RWPE2 (cell line): ENCODE measurements around the gene ZBP1.

Source experiments
- ATAC-seq: fragments of 200-7000 bp; cut with Tn5 transposase; 3 replicates; pipeline ENCODE4 v1.9.1; 2021; ENCODE audit warnings: low read depth
- DNase-seq: peaks from one replicate; pipeline ENCODE4 v3.0.0-alpha.2; 2020; ENCODE audit warnings: low spot score
- H3K27ac ChIP-seq: fragments of 450-650 bp; 2 replicates; pipeline ENCODE4 v1.5.1; 2017; ENCODE audit warnings: mild to moderate bottlenecking; ENCODE audit not compliant: poor library complexity, severe bottlenecking
- H3K27me3 ChIP-seq: fragments of 250-450 bp; sonication (Bioruptor Pico); 2 replicates; pipeline ENCODE4 v1.5.1; 2021; ENCODE audit warnings: mild to moderate bottlenecking, moderate library complexity; ENCODE audit not compliant: insufficient read depth, poor library complexity, severe bottlenecking
- H3K36me3 ChIP-seq: fragments of 250-450 bp; sonication (Bioruptor Pico); 2 replicates; pipeline ENCODE4 v1.5.1; 2020; ENCODE audit warnings: low read depth, mild to moderate bottlenecking, moderate library complexity
- H3K4me1 ChIP-seq: fragments of 250-450 bp; sonication (Bioruptor Pico); 2 replicates; pipeline ENCODE4 v1.5.1; 2021; ENCODE audit warnings: mild to moderate bottlenecking, moderate library complexity; ENCODE audit not compliant: insufficient read depth, poor library complexity, severe bottlenecking
- H3K4me3 ChIP-seq: fragments of 250-450 bp; sonication (Bioruptor Pico); 2 replicates; pipeline ENCODE4 v1.5.1; 2021; ENCODE audit warnings: mild to moderate bottlenecking, moderate library complexity; ENCODE audit not compliant: severe bottlenecking
- H3K9me3 ChIP-seq: fragments of 250-450 bp; sonication (Bioruptor Pico); 2 replicates; pipeline ENCODE4 v1.5.1; 2021; ENCODE audit warnings: mild to moderate bottlenecking, moderate library complexity; ENCODE audit not compliant: severe bottlenecking
- TF ChIP-seq, protein P1 (sequence below): fragments of 450-650 bp; IDR thresholded peaks from one replicate; pipeline ENCODE4 v1.5.1; 2017; ENCODE audit warnings: mild to moderate bottlenecking, moderate library complexity; ENCODE audit not compliant: poor library complexity, severe bottlenecking

ZBP1 gene

DNA sequence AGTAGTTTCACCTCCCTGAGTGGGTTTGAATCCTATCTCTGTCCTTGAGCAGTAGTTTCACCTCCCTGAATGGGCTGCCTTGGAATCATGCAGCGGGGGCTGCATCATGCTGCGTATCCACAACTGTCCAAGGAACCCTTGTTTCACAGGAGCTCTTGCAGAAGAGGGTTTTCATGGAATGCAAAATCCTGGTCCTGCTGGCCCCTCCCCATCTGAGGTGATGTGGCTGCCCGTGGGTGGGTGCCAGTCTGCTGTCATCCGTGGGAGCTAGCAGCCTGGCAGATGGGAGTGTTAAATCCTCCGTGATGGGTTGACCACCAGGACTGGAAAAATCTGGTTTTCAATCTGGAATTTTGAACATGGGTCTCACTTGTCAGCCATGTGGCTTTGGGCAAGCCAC lies 21.7 kb downstream of the ZBP1 start:
- ATAC-seq (no peak), DNase-seq (no peak)
- Histone ChIP-seq H3K9me3 (no peaks in the 10 kb centered on the region), H3K27me3 (no peaks in the 10 kb centered on the region), H3K27ac (no peak overlapping the region), H3K4me3 (no peak overlapping the region), H3K4me1 (no peaks in the 10 kb centered on the region), H3K36me3 (no peaks in the 10 kb centered on the region)
- TF ChIP-seq, protein P1, sequence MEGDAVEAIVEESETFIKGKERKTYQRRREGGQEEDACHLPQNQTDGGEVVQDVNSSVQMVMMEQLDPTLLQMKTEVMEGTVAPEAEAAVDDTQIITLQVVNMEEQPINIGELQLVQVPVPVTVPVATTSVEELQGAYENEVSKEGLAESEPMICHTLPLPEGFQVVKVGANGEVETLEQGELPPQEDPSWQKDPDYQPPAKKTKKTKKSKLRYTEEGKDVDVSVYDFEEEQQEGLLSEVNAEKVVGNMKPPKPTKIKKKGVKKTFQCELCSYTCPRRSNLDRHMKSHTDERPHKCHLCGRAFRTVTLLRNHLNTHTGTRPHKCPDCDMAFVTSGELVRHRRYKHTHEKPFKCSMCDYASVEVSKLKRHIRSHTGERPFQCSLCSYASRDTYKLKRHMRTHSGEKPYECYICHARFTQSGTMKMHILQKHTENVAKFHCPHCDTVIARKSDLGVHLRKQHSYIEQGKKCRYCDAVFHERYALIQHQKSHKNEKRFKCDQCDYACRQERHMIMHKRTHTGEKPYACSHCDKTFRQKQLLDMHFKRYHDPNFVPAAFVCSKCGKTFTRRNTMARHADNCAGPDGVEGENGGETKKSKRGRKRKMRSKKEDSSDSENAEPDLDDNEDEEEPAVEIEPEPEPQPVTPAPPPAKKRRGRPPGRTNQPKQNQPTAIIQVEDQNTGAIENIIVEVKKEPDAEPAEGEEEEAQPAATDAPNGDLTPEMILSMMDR, result no peak

DNA sequence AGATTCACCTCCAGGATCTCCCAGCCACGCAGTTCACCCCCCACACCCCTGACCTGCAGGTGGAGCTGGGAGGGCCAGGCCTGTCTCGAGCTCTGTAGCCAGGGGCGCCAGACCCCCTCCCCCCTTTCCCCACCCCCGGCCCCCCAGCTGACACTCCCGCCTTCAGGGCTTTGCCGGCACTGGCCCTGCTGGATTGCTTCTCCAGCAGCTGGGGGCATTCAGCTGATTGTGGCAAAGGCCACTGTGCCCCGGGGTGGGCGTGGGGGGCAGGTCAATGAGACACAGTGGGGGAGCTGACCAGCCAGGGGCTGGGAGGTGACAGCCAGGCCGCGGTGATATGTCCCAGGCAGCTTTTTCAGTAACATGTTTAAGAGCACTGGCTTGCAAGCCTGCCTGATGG lies 22.2 kb downstream of the ZBP1 start:
- H3K27ac ChIP-seq, result no peak overlapping the region
- no peaks in the 10 kb centered on the region for H3K4me1 ChIP-seq
- no peaks in the 10 kb centered on the region for H3K9me3 ChIP-seq
- ATAC-seq, result no peak
- no peaks in the 10 kb centered on the region for H3K36me3 ChIP-seq
- no peaks in the 10 kb centered on the region for H3K27me3 ChIP-seq
- TF ChIP-seq, protein P1, result no peak
- no peak overlapping the region for H3K4me3 ChIP-seq
- DNase-seq, result no peak

DNA sequence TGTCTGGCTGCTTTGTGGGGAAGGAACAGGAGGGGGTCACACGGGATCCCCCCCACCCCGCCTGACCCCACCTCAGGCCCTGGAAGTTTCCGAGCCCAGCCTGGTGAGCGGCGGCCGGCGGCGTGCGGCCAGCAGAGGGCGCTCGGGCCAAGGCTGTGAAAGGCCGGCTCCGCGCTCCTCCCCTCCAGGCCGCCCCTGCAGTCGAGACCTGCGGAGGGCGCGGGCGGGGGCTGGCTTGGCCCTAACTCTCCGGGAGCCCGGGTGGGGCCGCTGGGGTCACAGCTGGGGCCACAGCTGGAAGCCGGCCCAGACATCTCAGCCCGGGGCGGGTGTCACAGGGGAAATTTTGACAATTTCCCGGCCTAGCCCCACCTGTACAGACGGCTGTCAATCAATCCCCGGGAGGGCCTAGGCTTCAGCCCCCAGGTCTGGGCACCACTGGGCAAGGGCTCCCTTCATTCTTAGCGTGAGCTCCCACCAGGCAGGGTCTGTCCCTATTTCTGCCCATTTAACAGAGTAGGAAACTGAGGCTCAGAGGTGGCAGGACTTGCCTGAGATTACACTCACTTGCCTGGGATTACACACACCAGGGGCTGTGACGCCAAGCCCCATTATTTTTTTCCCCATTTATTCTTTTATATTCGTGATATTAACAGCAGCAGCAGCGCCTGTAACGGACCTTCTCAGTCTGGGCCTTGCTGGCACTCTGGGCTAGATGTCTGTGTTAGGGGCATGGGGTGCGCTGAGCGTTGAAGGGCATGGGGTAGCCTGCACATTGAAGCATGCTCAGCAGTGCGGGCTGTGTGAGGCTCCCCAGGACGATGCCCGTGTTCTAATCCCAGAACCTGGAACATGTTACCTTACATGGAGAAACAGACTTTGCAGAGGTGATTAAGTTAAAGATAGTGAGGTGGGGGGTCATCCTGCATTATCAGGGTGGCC lies 23.0 kb downstream of the ZBP1 start:
- no peaks in the 10 kb centered on the region for H3K4me1 ChIP-seq
- H3K9me3 ChIP-seq, result no peaks in the 10 kb centered on the region
- TF ChIP-seq, protein P1, result peak; percentile 100
- no peak overlapping the region for H3K4me3 ChIP-seq
- no peaks in the 10 kb centered on the region for H3K36me3 ChIP-seq
- DNase-seq, result peak; percentile 87
- H3K27ac ChIP-seq, result no peak overlapping the region
- no peaks in the 10 kb centered on the region for H3K27me3 ChIP-seq
- peak; percentile 73 for ATAC-seq

DNA sequence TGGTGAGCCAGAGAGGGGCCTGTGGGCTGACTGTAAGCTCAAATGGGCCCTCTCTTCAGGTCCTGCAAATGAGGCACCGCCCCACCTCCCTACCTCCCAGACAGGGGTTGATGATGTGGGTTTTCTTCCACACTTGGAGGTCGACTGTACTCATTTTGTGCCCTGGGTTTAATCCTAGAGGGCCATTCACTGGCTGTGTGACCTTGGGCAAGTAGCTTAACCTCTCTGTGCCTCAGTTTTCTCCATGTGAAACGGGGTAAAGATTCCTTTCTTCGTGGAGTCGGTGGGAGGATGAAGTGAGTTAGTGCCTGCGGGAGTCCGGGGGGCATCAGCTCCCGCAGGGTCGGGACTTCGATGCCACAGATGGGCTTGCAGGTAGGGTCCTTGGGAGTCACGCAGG lies 23.9 kb downstream of the ZBP1 start:
- TF ChIP-seq, protein P1, result no peak
- no peaks in the 10 kb centered on the region for H3K27me3 ChIP-seq
- no peaks in the 10 kb centered on the region for H3K4me1 ChIP-seq
- H3K9me3 ChIP-seq, result no peaks in the 10 kb centered on the region
- no peak overlapping the region for H3K27ac ChIP-seq
- no peaks in the 10 kb centered on the region for H3K36me3 ChIP-seq
- ATAC-seq (no peak), DNase-seq (no peak)
- no peak overlapping the region for H3K4me3 ChIP-seq
